Astrocyte of the spinal cord (primary cell): ENCODE results near the gene RIPK1.

Source experiments
- DNase-seq: peaks from one replicate; pipeline ENCODE4 v3.0.0; 2011; ENCODE audit warnings: low read depth, low spot score
- H3K4me3 ChIP-seq: 2 replicates; pipeline ENCODE4 v1.5.1; 2011; ENCODE audit warnings: low read depth, mild to moderate bottlenecking, low read length, moderate library complexity
- CTCF ChIP-seq: IDR thresholded peaks from 2 replicates; pipeline ENCODE4 v1.5.1; 2012; ENCODE audit warnings: low read depth, mild to moderate bottlenecking, low read length, inconsistent platforms
- in situ Hi-C: cut with HindIII; loops from 2 replicates; pipeline ENCODE4 v1.10.0; 2017; ENCODE audit warnings: low sequenced_read_pairs

RIPK1 gene

GRCh38 chr6:3036861-3037637 lies 31.2 kb upstream of the RIPK1 start:
- in situ Hi-C loops, result no loop called here
- no peak for DNase-seq
- H3K4me3 ChIP-seq, result no peak overlapping the region
- TF ChIP-seq CTCF, result no peak

DNA sequence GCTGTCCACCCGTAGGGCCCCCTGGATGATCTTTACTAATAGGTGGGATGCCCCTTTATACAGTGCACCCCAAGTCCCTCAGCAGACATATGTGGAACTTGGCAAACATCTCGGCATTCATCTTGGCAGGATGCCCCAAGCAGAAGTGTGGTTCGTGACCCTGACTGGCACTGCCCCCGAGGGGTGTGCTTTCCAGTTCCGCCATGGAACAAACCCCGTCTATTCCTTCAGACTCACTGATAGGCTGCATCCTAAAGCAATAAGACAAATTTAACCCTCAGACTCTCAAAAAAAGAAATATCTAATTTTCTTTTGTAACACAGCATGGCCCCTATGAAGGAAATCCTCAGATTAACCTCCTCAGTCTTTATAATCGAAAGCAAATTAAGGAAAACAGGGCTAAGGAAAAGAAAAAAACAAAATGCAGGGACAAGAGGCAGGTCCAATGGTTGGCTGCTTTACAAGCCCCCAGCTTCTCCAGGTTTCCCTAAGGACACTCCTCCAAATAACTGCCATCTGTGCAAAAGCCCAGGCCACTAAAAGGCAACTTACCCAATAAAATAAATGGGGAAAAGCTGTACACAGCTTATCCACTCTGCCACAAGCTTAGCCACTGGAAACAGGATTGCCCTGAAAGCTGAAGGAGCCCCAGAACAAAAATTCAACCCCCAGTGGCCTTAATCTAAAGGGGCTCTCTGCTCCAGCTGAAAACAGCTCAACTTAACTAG lies 30.5 kb upstream of the RIPK1 start:
- in situ Hi-C loops, result no loop called here
- TF ChIP-seq CTCF, result no peak
- H3K4me3 ChIP-seq, result no peak overlapping the region
- no peak for DNase-seq

DNA sequence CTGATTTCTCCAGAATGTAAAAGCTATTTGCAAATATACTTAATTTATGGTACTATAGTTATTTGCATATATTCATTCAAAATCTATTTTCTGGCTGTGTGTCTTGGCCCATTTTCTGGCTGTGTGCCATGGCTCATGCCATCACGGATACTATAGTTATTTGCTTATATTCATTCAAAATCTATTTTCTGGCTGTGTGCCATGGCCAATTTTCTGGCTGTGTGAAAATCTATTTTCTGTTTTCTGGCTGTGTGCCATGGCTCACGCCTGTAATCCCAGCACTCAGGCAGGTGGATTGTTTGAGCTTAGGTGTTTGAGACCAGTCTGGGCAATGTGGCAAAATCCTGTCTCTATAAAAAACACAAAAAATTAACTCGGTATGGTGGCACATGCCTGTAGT lies 28.9 kb upstream of the RIPK1 start:
- TF ChIP-seq CTCF, result no peak
- DNase-seq, result no peak
- in situ Hi-C loops, result no loop called here
- no peak overlapping the region for H3K4me3 ChIP-seq

DNA sequence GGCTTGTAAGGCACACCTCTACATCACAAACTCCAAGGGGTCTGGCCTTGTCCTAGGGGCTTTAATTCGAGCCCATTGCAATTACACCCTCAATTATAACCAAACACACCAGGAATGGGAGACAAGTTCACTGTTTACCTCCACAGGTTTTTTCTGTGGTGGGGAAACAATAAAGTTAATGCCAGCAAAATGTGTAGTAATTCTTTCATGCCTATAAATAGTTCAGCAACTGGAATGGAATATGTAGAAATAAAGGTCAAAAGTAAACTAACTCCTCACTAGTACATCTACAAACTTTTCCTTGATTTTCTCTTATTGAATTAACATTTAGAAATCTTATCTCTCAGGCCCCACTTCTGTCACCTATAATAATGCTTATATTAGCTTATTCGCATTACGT lies 27.1 kb upstream of the RIPK1 start:
- no peak overlapping the region for H3K4me3 ChIP-seq
- TF ChIP-seq CTCF, result no peak
- in situ Hi-C loops, result no loop called here
- DNase-seq, result no peak

- TF ChIP-seq CTCF, result no peak
- in situ Hi-C loops, result no loop called here
- DNase-seq, result no peak
- no peak overlapping the region for H3K4me3 ChIP-seq
Measured at GRCh38 chr6:3041606-3042005, 26.7 kb upstream of the RIPK1 start.

GRCh38 chr6:3045369-3045768 lies 22.9 kb upstream of the RIPK1 start:
- in situ Hi-C loops, result no loop called here
- DNase-seq, result no peak
- TF ChIP-seq CTCF, result no peak
- no peak overlapping the region for H3K4me3 ChIP-seq
